Mesenchymal stem cell (in vitro differentiated cells and primary cell): ENCODE data around the gene CNOT6L.

Source experiments
- DNase-seq: peaks from one replicate; pipeline ENCODE4 v3.0.0-alpha.2; 2013
- H2AFZ ChIP-seq: one replicate; pipeline ENCODE4 v1.6.1; 2013; ENCODE audit warnings: low read depth, mild to moderate bottlenecking, control low read depth, inconsistent platforms, low read length, moderate library complexity
- H2AK5ac ChIP-seq: 2 replicates; pipeline ENCODE4 v1.6.1; 2013; ENCODE audit warnings: low read length, moderate library complexity, mild to moderate bottlenecking, inconsistent platforms; ENCODE audit not compliant: severe bottlenecking
- H2BK120ac ChIP-seq: one replicate; pipeline ENCODE4 v1.6.1; 2013; ENCODE audit warnings: low read depth, mild to moderate bottlenecking, inconsistent platforms, low read length, moderate library complexity
- H2BK12ac ChIP-seq, 2 experiments: one replicate each; pipeline ENCODE4 v1.6.1; 2013; ENCODE audit warnings: inconsistent platforms in 2 of 2, low read length in 2 of 2, mild to moderate bottlenecking in 2 of 2, moderate library complexity in 2 of 2, control low read depth in 1 of 2
- H2BK15ac ChIP-seq: one replicate; pipeline ENCODE4 v1.6.1; 2013; ENCODE audit warnings: mild to moderate bottlenecking, low read depth, inconsistent platforms; ENCODE audit not compliant: poor library complexity, severe bottlenecking
- H2BK5ac ChIP-seq: 2 replicates; pipeline ENCODE4 v1.6.1; 2013; ENCODE audit warnings: low read depth, mild to moderate bottlenecking, low read length, control low read depth, inconsistent platforms; ENCODE audit not compliant: poor library complexity, severe bottlenecking
- H3K14ac ChIP-seq, 2 experiments: one replicate each; pipeline ENCODE4 v1.6.1; 2013; ENCODE audit warnings: inconsistent platforms in 2 of 2, low read length in 2 of 2, control low read depth in 1 of 2, mild to moderate bottlenecking in 1 of 2, moderate library complexity in 1 of 2
- H3K18ac ChIP-seq, 2 experiments: one replicate each; pipeline ENCODE4 v1.6.1; 2013; ENCODE audit warnings: inconsistent platforms in 2 of 2, low read length in 2 of 2, control low read depth in 1 of 2, low read depth in 1 of 2, mild to moderate bottlenecking in 1 of 2
- H3K23ac ChIP-seq, 2 experiments: one replicate each; pipeline ENCODE4 v1.6.1; 2013; ENCODE audit warnings: inconsistent platforms in 2 of 2, low read length in 2 of 2, mild to moderate bottlenecking in 2 of 2, moderate library complexity in 2 of 2, control low read depth in 1 of 2
- H3K27ac ChIP-seq: 2 replicates; pipeline ENCODE4 v1.5.1; 2013; ENCODE audit warnings: mild to moderate bottlenecking, moderate library complexity, low read length, control low read depth, inconsistent platforms; ENCODE audit not compliant: poor library complexity, severe bottlenecking
- H3K27me3 ChIP-seq, 2 experiments: 2 replicates each; pipeline versions ENCODE4 v1.6.1 to v1.7.0; 2013; ENCODE audit warnings: low read length in 2 of 2, mild to moderate bottlenecking in 2 of 2, moderate library complexity in 2 of 2, control low read depth in 1 of 2, inconsistent platforms in 1 of 2; ENCODE audit not compliant: control insufficient read depth in 1 of 2, insufficient read depth in 1 of 2
- H3K36me3 ChIP-seq, 2 experiments: 2 replicates each; pipeline versions ENCODE4 v1.6.1 to v1.7.0; 2013; ENCODE audit warnings: low read length in 2 of 2, control low read depth in 1 of 2, inconsistent platforms in 1 of 2, low read depth in 1 of 2, mild to moderate bottlenecking in 1 of 2; ENCODE audit not compliant: insufficient read depth in 2 of 2, control insufficient read depth in 1 of 2
- H3K4ac ChIP-seq, 2 experiments: one replicate each; pipeline ENCODE4 v1.6.1; 2013; ENCODE audit warnings: inconsistent platforms in 2 of 2, low read length in 2 of 2, mild to moderate bottlenecking in 2 of 2, moderate library complexity in 2 of 2, control low read depth in 1 of 2, low read depth in 1 of 2
- H3K4me1 ChIP-seq: 2 replicates; pipeline ENCODE4 v1.6.1; 2013; ENCODE audit warnings: low read depth, low read length, control low read depth; ENCODE audit not compliant: control insufficient read depth, insufficient read depth
- H3K4me2 ChIP-seq: 2 replicates; pipeline ENCODE4 v1.6.1; 2013; ENCODE audit warnings: low read length, mild to moderate bottlenecking, inconsistent platforms; ENCODE audit not compliant: poor library complexity, severe bottlenecking
- H3K4me3 ChIP-seq, 2 experiments: 2 replicates each; pipeline versions ENCODE4 v1.5.1 to v1.7.0; 2013; ENCODE audit warnings: low read length in 2 of 2, mild to moderate bottlenecking in 2 of 2, control low read depth in 1 of 2, low read depth in 1 of 2; ENCODE audit not compliant: insufficient read depth in 1 of 2
- H3K79me1 ChIP-seq: replicated peaks from 2 replicates; pipeline ENCODE4 v1.6.1; 2013; ENCODE audit warnings: mild to moderate bottlenecking, control low read depth, low read length, inconsistent platforms; ENCODE audit not compliant: poor library complexity, severe bottlenecking
- H3K9ac ChIP-seq: 2 replicates; pipeline ENCODE4 v1.7.0; 2013; ENCODE audit warnings: mild to moderate bottlenecking, low read length, moderate library complexity
- H3K9me3 ChIP-seq: 2 replicates; pipeline ENCODE4 v1.7.0; 2013; ENCODE audit warnings: mild to moderate bottlenecking, low read length; ENCODE audit not compliant: control insufficient read depth
- H4K8ac ChIP-seq: one replicate; pipeline ENCODE4 v1.6.1; 2013; ENCODE audit warnings: inconsistent platforms, mild to moderate bottlenecking, low read length, moderate library complexity
- H4K91ac ChIP-seq: one replicate; pipeline ENCODE4 v1.6.1; 2013; ENCODE audit warnings: mild to moderate bottlenecking, low read length, inconsistent platforms
- WGBS: methylation state at CpG from one replicate; pipeline ENCODE4 v1.1.7; 2013; ENCODE audit warnings: mixed read lengths; 5-methylcytosine and 5-hydroxymethylcytosine counted together

CNOT6L gene

DNA sequence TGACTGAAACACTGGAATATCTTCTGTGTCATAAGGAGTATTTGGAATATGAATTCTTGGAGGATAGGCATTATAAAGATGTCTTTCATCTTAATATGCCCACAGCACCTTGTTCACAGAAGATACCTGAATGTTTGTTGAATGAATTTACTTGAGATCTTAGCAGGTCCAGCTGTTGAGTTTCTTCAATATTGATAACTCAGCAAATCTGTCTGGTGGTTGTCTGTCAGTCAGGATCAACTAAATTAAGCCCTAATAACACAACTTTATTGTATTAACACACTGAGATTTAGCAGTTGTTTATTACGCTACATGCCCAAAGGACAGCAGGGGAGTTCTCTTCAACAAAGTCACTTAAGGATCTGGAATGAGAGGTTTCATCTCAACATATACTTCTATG lies 106.5 kb downstream of the CNOT6L start:
- Histone ChIP-seq H2BK5ac (no peak overlapping the region), H3K18ac (no peak overlapping the region), H2BK15ac (no peak overlapping the region), H2AK5ac (no peak overlapping the region), H2AFZ (no peak overlapping the region), H3K27me3 (no peaks in the 10 kb centered on the region), H3K4me3 (no peak overlapping the region), H3K79me1 (no peaks in the 10 kb centered on the region), H2BK120ac (no peak overlapping the region), H3K27ac (no peak overlapping the region), H3K9me3 (no peaks in the 10 kb centered on the region), H4K8ac (no peak overlapping the region), H3K23ac (no peak overlapping the region), H3K4me2 (no peak overlapping the region), H3K9ac (no peak overlapping the region), H2BK12ac (no peak overlapping the region), H3K36me3 (peaks cover 0 to 9% of the 10 kb centered on the region in 2 experiments), H3K14ac (no peak overlapping the region), H4K91ac (no peak overlapping the region), H3K4ac (no peak overlapping the region), H3K4me1 (no peaks in the 10 kb centered on the region)
- 100% methylated on average over 1 of the region's 1 CpG for WGBS
- no peak for DNase-seq

- Histone ChIP-seq H3K36me3 (peaks cover 0 to 9% of the 10 kb centered on the region in 2 experiments), H3K27ac (no peak overlapping the region), H3K4me2 (no peak overlapping the region), H2AK5ac (no peak overlapping the region), H3K14ac (no peak overlapping the region), H3K9me3 (no peaks in the 10 kb centered on the region), H2BK12ac (no peak overlapping the region), H2BK120ac (no peak overlapping the region), H3K23ac (no peak overlapping the region), H4K8ac (no peak overlapping the region), H3K4me3 (no peak overlapping the region), H3K27me3 (no peaks in the 10 kb centered on the region), H3K4ac (no peak overlapping the region), H3K18ac (no peak overlapping the region), H2BK5ac (no peak overlapping the region), H3K9ac (no peak overlapping the region), H2BK15ac (no peak overlapping the region), H4K91ac (no peak overlapping the region), H3K4me1 (no peaks in the 10 kb centered on the region), H3K79me1 (no peaks in the 10 kb centered on the region), H2AFZ (no peak overlapping the region)
- DNase-seq: no peak
- 70% methylated on average over 1 of the region's 1 CpG for WGBS
Observed at GRCh38 chr4:77711469-77711868, 107.7 kb downstream of the CNOT6L start.

DNA sequence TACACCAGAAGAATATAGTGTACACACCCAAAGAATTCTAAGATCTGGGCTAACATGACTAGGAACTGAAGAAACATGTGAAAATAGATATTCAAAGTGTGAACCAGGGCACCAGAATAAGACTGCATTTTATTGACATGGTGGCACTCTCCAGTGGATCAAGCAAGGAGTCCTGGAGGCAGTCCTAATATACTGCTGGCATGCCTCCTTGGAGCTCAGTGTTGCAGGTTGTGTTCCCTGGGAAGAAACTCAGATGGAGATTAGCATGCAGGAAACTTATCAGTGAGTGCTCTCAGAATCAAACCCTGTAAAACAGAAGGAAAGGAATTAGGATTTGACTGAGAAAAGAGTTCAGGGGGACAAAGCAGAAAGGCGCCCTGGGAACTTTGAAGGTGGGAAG lies 108.5 kb downstream of the CNOT6L start:
- Histone ChIP-seq H2BK5ac (no peak overlapping the region), H3K4me1 (no peaks in the 10 kb centered on the region), H3K4me3 (no peak overlapping the region), H3K18ac (no peak overlapping the region), H2AK5ac (no peak overlapping the region), H3K4ac (no peak overlapping the region), H2BK12ac (no peak overlapping the region), H3K14ac (no peak overlapping the region), H4K91ac (no peak overlapping the region), H4K8ac (no peak overlapping the region), H3K9ac (no peak overlapping the region), H2BK15ac (no peak overlapping the region), H3K4me2 (no peak overlapping the region), H3K9me3 (no peaks in the 10 kb centered on the region), H3K27ac (no peak overlapping the region), H3K27me3 (no peaks in the 10 kb centered on the region), H3K79me1 (no peaks in the 10 kb centered on the region), H2AFZ (no peak overlapping the region), H3K36me3 (peaks cover 0 to 9% of the 10 kb centered on the region in 2 experiments), H2BK120ac (no peak overlapping the region), H3K23ac (no peak overlapping the region)
- DNase-seq: no peak
- 93% methylated on average over 1 of the region's 1 CpG for WGBS

DNA sequence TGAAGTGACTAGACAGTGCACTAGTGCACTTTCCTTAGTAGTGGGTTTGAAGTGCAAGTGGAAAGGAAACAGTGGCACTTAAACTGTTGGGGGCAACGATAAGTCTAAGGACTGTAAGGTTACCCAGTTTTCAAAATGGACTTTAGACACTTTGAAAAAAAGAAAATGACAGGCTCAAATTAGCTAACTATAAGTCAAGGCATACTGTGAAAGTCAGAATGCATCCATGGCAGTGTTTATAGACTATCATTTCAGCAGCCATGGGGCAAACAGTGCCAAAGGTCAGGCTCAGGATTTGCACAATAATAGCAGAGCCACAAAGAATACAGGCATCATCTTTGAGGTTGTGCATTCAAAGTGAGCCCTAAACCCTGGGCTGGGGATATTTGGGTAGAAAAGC lies 109.1 kb downstream of the CNOT6L start:
- H3K23ac ChIP-seq: no peak overlapping the region
- H3K79me1 ChIP-seq: no peaks in the 10 kb centered on the region
- H2BK5ac ChIP-seq: no peak overlapping the region
- H3K27me3 ChIP-seq: no peaks in the 10 kb centered on the region
- no peak overlapping the region for H3K14ac ChIP-seq
- H3K4ac ChIP-seq: no peak overlapping the region
- WGBS: 100% methylated on average over 1 of the region's 1 CpG
- no peak for DNase-seq
- H3K9ac ChIP-seq: no peak overlapping the region
- H2AK5ac ChIP-seq: no peak overlapping the region
- no peak overlapping the region for H3K4me2 ChIP-seq
- no peak overlapping the region for H3K4me3 ChIP-seq
- no peak overlapping the region for H2BK12ac ChIP-seq
- no peak overlapping the region for H2BK120ac ChIP-seq
- H2AFZ ChIP-seq: no peak overlapping the region
- no peak overlapping the region for H2BK15ac ChIP-seq
- peaks cover 0 to 5% of the 10 kb centered on the region in 2 experiments for H3K36me3 ChIP-seq
- H3K18ac ChIP-seq: no peak overlapping the region
- H4K91ac ChIP-seq: no peak overlapping the region
- H3K27ac ChIP-seq: no peak overlapping the region
- no peaks in the 10 kb centered on the region for H3K4me1 ChIP-seq
- H4K8ac ChIP-seq: no peak overlapping the region
- no peaks in the 10 kb centered on the region for H3K9me3 ChIP-seq
